Myocyte (in vitro differentiated cells): ENCODE data around the gene TAF11. TPM values are rescaled to one million over a fixed set of nuclear protein-coding genes. Genes with fewer than 3 reads are reported as not detected.
A peak's percentile ranks its signal among the peaks of the same experiment; 100 is the strongest.
"Not testable (repeated sequence)": the region's sequence is repeated elsewhere in the genome, so short reads cannot be mapped to it uniquely, and the experiment has no call there.

Source experiments
- DNase-seq: peaks from one replicate; pipeline ENCODE4 v3.0.0-alpha.2; 2012; ENCODE audit warnings: low read depth
- total RNA-seq: library from RNA; depleted of rRNA; stranded (reverse); fragments of >200 nt; gene quantifications from 2 replicates; pipeline ENCODE4 v1.2.3, GENCODE V29; 2014

TAF11 gene
- total RNA-seq, 1 donor from 2014 or later = 33.1 TPM

DNA sequence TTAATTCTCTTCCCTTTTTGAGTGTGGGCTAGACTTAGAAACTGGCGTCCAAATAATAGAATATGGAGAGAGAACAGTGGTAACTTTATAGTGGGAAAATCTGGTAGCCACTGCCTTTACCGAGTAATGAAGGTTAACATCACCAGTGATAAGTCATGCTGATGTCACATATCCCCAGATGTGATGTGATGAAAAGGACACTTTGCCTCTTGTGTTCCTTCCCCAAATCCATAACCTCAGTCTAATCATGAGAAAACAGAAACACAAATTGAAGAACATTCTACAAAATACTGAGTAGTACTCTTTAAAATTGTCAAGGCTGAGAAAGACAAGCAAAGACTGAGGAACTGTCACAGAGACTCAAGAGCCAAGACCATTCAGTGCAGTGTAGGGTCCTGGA, 19.0 kb upstream of the TAF11 start:
- DNase-seq = no peak

DNA sequence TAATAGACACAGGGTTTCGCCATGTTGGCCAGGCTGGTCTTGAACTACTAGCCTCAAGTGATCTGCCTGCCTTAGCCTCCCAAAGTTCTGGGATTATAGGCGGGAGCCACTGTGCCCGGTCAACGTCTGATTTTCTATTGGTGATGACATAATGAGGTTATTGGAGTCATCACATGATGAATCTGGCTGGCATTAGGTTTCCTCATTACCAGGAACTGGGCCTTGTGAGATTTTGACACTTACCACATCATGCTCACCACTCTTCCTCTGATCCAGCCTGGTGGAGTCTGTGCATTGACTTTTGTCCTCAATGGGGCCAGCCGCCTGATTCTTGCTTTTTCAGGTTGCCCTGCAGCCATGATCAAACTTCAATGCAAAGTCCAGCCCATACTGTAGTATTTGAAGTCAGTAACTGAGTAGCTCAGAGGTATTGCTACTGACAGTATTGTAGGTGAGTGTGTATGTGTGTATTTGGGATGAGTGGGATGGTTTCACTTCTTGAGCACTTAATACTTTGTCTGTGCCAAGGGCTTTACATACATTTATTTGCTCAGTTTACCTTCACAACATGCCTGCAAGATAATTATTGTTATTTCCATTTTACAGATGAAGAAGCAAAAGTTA, 17.3 kb upstream of the TAF11 start:
- DNase-seq = no peak

DNA sequence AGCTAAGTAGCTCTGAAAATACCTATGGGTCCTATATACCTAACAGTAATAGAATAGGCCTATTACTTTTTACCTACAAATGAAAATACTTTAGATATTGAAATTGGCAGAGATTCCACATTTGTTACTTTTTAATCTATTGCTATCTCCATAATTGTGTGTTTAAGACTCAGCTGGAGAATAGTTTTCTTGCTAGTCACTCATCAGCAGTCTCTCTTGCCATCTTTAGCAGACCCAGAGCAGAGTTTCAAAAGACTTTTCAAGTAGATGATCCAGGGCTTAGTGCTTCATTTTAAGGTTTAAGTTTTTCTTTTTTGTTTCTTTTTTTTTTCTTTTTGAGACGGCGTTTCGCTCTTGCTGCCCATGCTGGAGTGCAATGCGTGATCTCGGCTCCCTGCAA, 14.1 kb upstream of the TAF11 start:
- no peak for DNase-seq

DNA sequence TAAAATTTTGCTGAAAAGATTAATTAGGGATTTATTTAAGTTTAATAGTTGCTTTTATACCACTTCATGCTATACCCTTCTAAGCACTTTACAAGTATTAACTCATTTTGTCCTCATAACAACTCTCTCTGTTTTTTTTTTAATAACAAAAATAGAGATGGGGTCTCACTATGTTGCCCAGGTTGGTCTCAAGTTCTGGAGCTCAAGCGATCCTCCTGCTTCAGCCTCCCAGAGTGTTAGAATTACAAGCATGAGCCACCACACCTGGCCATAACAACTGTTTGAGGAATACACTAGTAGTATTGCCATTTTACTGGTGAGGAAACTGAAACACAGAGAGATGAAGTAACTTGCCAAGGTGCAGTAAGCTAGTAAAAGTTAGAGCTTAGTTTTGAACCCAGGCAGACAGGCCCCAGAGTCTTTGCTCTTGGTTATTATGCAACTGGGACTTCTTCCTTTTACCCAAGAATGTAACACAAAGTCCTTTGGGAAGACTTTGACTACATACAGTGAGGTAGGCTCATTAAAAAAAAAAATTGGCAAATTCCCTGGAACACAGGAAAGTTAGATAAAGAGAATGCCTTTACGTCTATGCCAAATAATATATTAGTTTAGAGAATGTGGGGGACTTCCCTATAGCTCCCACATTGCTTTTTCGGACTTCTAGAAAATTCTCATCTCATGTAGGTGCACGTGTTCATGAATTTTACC, 12.6 kb upstream of the TAF11 start:
- DNase-seq = no peak

DNA sequence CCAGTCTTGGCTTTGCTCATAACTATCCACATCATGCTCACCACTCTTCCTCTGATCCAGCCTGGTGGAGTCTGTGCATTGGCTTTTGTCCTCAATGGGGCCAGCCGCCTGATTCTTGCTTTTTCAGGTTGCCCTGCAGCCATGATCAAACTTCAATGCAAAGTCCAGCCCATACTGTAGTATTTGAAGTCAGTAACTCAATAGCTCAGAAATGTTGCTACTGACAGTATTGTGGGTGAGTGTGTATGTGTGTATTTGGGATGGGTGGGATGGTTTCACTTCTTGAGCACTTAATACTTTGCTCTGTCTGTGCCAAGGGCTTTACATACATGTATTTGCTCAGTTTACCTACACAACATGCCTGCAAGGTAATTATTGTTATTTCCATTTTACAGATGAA, 11.9 kb upstream of the TAF11 start:
- DNase-seq = not testable (repeated sequence)

DNA sequence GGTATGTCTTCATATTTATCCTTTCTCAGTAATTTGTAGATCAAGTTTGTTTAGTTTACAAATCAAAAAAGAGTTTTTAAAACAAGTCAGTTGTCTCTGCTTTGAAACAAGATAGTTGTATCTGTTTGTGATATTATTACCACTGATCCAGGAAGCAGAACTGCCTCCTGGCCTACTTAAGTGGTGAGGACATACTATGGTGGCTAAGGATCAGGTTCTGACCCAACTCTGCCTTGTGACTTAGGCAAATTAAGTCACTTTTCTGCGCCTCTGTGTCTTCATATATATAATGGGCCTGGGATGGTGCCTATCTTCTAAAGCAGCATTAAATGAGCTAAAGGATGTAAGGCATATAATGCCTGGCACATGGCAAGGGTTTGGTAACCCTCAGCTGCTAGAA, 9.9 kb upstream of the TAF11 start:
- DNase-seq = no peak

DNA sequence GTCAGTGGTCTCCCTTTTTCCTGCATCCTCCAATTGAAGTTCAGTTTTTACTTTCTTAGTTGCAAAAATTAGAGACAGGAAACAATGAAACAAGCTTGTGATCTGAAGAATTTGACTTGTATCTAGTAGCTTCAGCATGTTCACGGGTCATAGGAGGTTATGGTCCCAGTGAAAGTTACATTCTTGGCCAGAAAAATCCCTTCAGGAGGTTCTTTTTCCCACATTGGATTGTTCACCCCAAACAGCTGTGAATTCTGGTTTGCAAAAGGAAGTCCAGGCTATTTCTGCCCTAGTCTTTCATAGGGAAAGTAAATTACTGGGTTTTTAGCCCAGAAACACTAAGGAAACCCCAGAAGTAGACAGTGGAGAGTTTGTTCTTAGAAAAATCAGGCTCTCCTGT, 9.3 kb upstream of the TAF11 start:
- peak; percentile 50 for DNase-seq

DNA sequence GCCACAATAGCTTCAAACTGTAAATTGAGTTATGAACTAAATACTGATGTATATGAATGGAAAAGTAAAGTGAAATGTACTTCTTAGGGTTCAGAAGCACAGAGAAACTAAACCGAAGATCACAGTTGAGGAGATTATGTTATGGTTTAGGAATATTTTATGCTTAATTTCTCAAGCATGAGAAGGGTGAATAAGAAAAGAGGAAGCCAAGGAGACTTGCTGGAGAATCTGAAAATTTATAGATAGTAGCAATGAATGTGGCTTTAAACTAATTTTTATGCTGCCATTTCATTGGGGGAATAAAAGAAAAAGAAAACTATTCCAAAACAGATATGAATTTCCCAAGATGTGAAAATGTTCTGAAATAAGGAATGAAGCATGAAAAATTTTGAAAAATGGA, 6.9 kb upstream of the TAF11 start:
- DNase-seq = no peak

DNA sequence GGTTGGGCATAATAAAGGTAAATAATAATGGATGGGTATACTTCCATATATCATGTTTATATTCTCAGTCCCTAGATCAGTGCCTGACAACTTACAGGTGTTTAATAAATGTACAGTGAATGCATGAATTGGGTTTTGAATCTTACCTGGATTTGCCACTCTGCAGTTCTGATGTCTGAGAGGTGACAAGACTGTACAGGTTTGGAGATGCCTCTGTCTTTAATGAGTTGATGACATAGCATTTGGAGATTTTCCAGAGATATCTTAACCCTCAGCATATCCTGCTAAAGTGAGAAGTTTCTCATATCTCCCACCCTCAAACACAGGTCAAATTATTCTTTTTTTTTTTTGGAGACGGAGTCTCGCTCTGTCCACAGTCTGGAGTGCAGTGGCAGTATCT, 3.5 kb upstream of the TAF11 start:
- no peak for DNase-seq

DNA sequence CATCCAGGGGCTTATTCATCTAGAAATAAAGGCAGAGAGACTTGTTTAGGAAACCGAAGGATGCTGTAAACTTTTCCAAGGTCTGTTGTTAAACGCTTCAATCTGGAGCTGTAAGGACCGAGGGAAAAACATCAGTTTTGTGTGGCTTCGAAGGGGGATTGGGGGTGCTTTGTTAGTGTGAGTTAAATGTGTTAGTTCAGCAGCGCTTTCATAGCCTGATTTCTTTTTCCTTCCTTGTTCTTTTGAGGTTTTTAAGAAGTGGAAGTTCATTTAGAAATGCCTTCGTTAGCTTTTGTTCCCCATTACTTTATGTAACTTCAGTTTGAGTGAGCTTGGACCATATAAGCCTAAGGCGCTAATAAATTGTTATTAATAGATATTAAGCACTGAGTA, 2.7 kb upstream of the TAF11 start:
- DNase-seq = no peak

DNA sequence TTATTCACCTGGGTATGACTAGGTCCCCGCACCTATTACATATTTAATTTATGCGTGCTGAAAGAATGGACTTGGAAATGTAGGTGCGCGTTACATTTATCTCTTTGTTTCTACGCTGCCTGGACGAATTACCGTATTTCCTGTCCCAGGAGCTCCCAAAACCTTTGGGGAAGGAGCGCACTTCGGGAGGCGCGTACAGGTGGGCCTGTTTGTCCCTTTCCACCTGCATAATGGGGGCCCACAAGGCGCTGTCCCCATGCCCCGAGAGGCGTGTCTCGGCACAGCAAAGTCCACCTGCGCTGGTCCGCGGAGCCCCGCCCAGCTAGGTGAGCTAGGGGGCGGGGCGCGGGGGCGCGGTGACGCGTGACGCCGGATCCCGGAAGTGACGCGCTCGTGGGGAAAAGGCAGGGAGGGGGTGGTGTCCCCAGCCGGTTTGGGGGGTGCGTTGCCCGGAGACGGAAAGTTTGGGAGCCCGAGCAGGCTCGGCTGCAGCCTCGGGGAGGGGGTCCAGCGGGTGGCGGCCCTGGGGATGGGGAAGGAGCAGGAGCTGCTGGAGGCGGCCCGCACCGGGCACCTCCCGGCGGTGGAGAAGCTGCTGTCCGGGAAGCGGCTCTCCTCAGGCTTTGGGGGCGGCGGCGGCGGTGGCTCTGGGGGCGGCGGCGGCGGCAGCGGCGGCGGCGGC, 1.2 kb upstream of the TAF11 start, which contains the start of gene ANKS1A:
Gene ANKS1A, plus strand, starts transcription at position 382 of the 682 bp plus-strand sequence. Its CDS starts 148 bp downstream, at position 530.
- peak; percentile 63 for DNase-seq

DNA sequence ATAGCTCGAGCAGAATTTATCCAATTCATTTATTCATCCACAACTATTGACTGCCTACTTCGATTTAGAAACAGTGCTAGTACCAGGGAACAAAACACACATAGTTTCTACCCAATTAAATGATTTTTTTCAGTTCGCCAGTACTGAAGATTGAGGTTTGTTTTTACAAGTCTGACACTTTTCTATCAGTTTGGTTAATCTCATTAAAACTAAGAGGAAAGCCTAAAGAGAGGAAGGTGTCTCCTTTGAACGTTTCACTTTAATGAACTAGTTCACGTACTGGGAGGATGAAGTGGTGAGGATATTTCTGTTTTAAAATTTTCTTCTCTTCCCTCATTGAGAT, 643 bp upstream of the TAF11 start:
- DNase-seq = no peak

DNA sequence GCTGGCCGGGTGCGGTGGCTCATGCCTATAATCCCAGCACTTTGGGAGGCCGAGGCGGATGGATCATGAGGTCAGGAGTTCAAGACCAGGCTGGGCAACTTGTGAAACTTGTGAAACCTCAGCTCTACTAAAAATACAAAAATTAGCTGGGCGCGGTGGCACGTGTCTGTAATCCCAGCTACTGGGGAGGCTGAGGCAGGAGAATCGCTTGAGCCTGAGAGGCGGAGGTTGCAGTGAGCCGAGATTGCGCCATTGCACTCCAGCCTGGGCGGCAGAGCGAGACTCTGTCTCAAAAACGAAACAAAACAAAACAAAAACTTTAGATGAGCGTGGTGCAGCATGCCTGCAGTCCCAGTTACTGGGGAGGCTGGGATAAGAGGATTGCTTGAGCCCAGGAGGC, 2.0 kb downstream of the TAF11 start:
- not testable (repeated sequence) for DNase-seq

DNA sequence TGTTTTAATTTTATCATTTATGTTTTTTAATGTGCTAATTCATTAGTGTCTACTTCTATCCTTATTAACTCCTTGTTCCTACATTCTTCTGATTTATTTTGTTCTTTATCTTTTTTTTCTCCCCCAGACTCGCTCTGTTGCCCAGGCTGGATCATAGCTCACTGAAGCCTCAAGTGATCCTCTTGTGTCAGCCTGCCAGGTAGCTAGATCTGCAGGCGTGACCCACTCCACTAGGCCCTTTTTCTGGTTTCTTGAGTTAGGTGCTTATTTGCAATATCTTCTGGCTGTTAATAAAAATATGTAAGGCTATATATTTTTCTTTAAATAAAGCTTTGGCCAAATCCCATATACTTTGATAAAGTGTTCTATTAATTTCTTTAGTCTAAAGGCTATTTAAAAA, 2.8 kb downstream of the TAF11 start:
- DNase-seq = no peak

DNA sequence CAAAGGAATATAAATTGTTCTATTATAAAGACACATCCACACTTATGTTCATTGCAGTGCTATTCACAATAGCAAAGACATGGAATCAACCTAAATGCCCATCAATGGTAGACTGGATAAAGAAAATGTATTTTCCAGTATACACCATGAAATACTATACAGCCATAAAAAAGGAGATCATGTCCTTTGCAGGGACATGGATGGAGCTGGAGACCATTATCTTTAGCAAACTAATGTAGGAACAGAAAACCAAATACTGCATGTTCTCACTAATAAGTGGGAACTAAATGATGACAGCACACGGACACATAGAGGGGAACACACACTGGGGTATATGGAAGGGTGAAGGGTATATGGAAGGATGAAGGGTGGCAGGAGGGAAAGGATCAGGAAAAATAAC, 3.8 kb downstream of the TAF11 start:
- DNase-seq = not testable (repeated sequence)

DNA sequence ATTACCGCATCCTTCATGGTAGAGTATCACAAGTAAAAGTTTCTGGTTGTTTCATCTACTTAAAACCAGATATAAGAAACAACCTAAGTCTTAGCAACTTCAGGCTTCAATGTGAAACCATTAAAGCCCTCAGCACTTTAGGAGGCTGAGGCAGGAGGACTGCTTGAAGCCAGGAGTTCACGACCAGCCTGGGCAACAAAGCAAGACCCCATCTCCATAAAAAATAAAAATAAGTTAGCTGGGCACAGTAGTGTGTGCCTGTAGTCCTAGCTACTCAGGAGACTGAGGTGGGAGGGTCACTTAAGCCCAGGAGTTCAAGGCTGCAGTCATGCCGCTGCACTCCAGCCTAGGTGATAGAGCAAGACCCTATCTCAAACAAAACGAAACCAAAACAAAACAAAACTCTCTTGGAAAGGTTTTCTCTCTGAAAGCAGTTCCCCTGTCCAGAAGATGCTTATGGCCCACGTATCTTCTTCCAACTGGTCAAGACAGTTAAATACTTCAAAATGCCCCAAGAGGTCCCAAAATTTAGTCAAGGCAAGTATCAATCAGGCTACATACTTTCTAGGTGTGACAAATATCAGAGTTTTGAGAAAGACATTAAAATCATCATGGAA, 9.9 kb downstream of the TAF11 start:
- DNase-seq = no peak

DNA sequence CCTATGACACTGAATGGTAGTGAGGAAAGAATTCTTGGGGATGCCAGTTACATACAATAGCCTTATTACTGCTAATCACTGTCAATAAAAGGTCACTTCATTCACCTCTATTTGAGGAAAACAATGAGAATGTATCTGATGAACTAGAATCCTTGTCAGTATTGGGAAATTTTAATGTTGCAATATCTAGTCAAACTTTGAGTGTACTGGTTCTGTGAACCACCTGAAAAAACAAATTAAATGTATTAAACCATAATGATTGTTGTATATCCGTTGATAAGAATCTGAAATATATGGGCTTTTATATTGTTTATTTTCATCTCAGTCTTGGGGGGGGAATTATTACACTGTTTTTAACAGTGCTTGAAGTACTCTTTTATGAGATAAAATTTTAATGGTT, 10.6 kb downstream of the TAF11 start:
- no peak for DNase-seq

DNA sequence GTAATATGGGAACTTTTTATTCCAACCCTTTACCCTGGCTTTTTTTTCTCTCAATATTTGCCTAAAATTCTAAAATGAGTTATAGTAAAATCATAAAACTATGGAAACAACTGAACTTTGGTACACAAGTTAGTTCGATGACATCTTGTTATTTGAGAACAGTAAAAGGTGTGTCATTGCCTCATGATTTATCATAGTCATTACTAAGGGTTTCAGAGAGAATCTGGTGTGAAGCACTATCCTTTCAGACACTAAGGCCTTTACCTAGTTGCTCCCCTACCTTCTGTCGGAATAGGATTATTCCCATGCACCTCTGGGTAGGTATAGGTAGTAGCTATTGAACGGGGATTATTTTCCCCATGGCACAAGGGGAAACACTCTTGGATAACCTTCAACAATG, 11.4 kb downstream of the TAF11 start:
- no peak for DNase-seq

DNA sequence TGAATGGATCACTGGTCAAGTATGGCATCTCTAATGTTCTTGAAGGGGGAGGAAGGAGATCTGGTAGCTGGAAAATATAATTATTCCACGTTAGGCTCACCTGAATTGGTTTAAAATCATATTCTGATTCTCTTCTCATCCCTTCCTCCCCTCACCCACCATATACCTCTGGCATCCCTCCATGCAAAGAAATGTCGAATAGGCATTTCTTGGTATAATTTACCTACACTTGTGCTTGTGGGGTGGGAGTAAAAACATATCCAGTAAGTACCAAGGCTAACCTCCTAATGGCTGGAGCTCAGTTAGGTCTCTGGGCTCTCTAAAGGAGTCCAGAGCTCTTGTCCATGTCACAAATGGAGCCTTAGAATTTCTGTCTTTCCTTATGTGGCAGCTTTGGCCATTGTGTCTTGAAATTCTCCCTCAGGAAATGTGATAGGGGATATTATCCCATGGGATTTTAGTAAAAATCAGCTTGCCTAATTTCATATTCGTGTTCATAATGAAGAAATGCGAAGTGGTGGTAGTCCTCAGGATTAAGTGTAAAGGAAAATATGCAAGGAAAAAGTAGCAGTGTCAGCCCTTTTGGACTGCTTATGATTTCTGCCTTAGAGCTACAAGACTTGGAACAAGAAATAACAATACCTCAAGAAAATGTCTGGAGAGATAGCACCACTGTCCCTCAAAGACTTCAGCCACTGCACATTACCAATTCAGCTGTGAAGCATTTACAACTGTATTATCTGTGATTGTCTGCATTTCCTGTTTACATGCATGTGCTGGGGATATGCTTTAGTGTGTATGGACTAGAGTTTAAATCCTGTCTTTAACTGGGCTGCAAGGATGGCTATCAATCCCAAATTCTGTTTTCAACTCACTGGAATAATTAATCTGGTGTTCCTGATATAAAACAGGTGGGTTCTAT, 12.3 kb downstream of the TAF11 start:
- DNase-seq = no peak

DNA sequence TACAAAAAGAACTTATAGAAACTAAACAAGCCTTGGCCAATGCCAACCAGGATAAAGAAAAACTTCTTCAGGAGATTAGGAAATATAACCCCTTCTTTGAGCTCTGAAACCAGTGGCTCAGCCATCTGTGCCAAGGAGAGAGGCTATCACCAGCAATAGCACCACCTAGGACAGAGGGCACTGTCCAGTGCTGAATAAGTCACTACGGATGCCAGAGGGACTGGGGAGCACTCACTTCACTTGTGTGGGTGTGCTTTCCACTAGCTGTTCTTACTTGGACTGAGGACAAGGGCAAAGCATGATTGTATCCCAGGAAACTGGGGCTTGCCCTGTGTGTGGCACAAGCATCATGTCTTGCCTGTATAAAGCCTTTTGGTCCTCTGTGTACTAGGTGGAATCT, 15.5 kb downstream of the TAF11 start:
- DNase-seq = no peak

DNA sequence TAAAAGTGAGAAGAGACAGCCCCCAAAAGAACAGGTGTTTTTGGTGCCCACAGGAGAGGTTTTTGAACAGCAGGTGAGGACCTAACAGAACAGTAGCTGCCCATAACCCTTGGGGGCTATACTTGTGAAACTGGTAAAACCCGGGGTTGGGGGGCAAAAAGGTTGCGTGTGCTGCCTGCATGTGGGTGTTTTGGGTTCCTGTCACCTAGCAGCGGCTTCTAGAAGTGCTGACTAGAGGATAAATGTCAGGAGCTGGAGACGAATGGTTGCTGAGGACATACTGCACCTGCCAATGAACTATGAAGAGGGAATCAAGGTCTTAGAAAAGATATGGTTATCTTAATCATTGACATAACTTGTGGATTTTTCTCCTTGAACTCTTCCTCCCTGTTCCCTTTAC, 16.0 kb downstream of the TAF11 start:
- DNase-seq = no peak
